ENCODE measurements around the gene PCDH15. TPM values are rescaled to one million over a fixed set of nuclear protein-coding genes. Genes with fewer than 3 reads are reported as not detected.

PCDH15 gene
- total RNA-seq, 2 experiments from 2014 or later = not detected

DNA sequence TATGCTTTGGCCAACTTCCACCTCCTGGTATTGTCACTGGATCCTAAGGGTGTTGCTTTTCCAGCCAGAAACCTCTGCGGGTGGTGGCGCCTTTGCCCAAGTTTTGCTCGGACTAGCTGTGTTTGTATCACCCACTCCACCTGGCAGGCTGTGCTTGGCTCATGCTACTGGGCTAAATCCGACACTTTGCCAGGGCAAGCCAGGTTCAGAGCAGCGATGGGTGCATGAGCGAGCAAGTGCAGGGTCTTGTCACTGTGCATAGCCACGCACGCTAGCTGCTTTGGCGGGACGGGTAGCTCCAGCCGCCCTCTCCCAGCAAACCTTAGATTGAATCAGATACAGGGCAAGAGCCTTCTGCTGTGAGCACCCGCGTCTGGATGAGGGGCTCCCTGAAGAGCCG, 737.5 kb downstream of the PCDH15 start:
- no peaks in the 10 kb centered on the region for H3K36me3 Mint-ChIP-seq (ENCODE audit: low read depth)
- Histone ChIP-seq H3K4me1 (ENCODE audit: insufficient read depth, low read length) (no peaks in the 10 kb centered on the region), H3K4me3 (ENCODE audit: low read length) (no peak overlapping the region), H3K36me3 (ENCODE audit: insufficient read depth, low read length) (no peaks in the 10 kb centered on the region), H3K27me3 (ENCODE audit: control insufficient read depth in 1 of 2, insufficient read depth in 2 of 2, low read length in 2 of 2) (no peaks in the 10 kb centered on the region), H3K27ac (ENCODE audit: low read depth in 1 of 2, low read length in 2 of 2) (no peak overlapping the region), H3K9me3 (ENCODE audit: control insufficient read depth in 1 of 2, insufficient read depth in 1 of 2, low read length in 2 of 2) (peaks cover 0 to 18% of the 10 kb centered on the region in 2 experiments)
- ATAC-seq (ENCODE audit: poor library complexity) = no peak
- TF ChIP-seq, protein P1, sequence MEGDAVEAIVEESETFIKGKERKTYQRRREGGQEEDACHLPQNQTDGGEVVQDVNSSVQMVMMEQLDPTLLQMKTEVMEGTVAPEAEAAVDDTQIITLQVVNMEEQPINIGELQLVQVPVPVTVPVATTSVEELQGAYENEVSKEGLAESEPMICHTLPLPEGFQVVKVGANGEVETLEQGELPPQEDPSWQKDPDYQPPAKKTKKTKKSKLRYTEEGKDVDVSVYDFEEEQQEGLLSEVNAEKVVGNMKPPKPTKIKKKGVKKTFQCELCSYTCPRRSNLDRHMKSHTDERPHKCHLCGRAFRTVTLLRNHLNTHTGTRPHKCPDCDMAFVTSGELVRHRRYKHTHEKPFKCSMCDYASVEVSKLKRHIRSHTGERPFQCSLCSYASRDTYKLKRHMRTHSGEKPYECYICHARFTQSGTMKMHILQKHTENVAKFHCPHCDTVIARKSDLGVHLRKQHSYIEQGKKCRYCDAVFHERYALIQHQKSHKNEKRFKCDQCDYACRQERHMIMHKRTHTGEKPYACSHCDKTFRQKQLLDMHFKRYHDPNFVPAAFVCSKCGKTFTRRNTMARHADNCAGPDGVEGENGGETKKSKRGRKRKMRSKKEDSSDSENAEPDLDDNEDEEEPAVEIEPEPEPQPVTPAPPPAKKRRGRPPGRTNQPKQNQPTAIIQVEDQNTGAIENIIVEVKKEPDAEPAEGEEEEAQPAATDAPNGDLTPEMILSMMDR (IDR thresholded peaks at IDR 0.05) = no peak
- H3K27me3 Mint-ChIP-seq = no peaks in the 10 kb centered on the region
- intact Hi-C loops (cut with DNase I, micrococcal nuclease) = no loop called here
- ChIA-PET CTCF (no interaction called here), POLR2A (no interaction called here)
- peaks cover 6% of the 10 kb centered on the region for H3K9me3 Mint-ChIP-seq
- DNase-seq = peak in 1 of 14 experiments; percentile 4
- no peak overlapping the region for H3K4me3 Mint-ChIP-seq
- H3K27ac Mint-ChIP-seq = no peak overlapping the region
- H3K4me1 Mint-ChIP-seq (ENCODE audit: low read depth) = no peaks in the 10 kb centered on the region

DNA sequence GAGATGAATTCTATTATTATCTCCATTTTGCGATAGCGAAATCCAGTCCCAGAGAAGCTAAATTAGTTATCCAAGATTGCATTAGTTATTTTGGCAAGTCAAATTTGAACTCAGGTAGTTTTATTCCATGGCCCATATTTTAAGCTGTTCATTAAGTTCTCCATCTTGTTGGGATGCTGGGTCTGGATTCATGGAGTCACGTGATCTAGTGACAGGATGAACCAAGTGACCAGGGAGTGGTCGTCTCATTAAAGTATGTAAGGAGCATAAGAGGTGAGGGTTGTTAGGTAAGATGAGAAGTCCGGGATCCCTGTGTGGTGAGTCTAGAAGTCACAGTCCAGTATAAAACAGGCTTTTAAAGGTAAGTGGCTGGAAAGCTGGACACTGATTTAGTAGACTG, 740.5 kb downstream of the PCDH15 start:
- Mint-ChIP-seq H3K9me3 (peaks cover 14% of the 10 kb centered on the region), H3K27me3 (no peaks in the 10 kb centered on the region), H3K4me3 (no peak overlapping the region), H3K27ac (no peak overlapping the region), H3K4me1 (ENCODE audit: low read depth) (no peaks in the 10 kb centered on the region), H3K36me3 (ENCODE audit: low read depth) (no peaks in the 10 kb centered on the region)
- Histone ChIP-seq H3K9me3 (ENCODE audit: control insufficient read depth in 1 of 2, insufficient read depth in 1 of 2, low read length in 2 of 2) (peaks cover 0 to 18% of the 10 kb centered on the region in 2 experiments), H3K27ac (ENCODE audit: low read depth in 1 of 2, low read length in 2 of 2) (no peak overlapping the region), H3K27me3 (ENCODE audit: control insufficient read depth in 1 of 2, insufficient read depth in 2 of 2, low read length in 2 of 2) (no peaks in the 10 kb centered on the region), H3K36me3 (ENCODE audit: insufficient read depth, low read length) (no peaks in the 10 kb centered on the region), H3K4me1 (ENCODE audit: insufficient read depth, low read length) (no peaks in the 10 kb centered on the region), H3K4me3 (ENCODE audit: low read length) (no peak overlapping the region)
- TF ChIP-seq, protein P1 (IDR thresholded peaks at IDR 0.05) = no peak
- DNase-seq (no peak), ATAC-seq (ENCODE audit: poor library complexity) (no peak)
- CTCF ChIA-PET = no interaction called here
- intact Hi-C loops (cut with DNase I, micrococcal nuclease) = no loop called here
- POLR2A ChIA-PET = no interaction called here

DNA sequence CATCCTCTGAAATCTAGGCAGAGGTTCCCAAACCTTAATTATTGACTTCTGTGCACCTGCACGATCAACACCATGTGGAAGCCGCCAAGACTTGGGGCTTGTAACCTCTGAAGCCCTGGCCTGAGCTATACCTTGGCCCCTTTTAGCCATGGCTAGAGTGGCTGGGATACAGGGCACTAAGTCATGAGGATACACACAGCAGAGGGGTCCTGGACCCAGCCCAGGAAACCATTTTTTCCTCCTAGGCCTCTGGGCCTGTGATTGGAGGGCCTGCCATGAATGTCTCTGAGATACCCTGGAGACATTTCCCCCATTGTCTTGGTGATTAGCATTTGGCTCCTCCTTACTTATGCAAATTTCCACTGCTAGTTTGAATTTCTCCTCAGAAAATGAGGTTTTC, 743.7 kb downstream of the PCDH15 start:
- Mint-ChIP-seq H3K4me3 (no peak overlapping the region), H3K9me3 (peaks cover 19% of the 10 kb centered on the region), H3K27ac (no peak overlapping the region), H3K4me1 (ENCODE audit: low read depth) (no peaks in the 10 kb centered on the region), H3K36me3 (ENCODE audit: low read depth) (no peaks in the 10 kb centered on the region), H3K27me3 (no peaks in the 10 kb centered on the region)
- CTCF ChIA-PET = no interaction called here
- Histone ChIP-seq H3K36me3 (ENCODE audit: insufficient read depth, low read length) (no peaks in the 10 kb centered on the region), H3K27ac (ENCODE audit: low read depth in 1 of 2, low read length in 2 of 2) (no peak overlapping the region), H3K9me3 (ENCODE audit: control insufficient read depth in 1 of 2, insufficient read depth in 1 of 2, low read length in 2 of 2) (peaks cover 0 to 3% of the 10 kb centered on the region in 2 experiments), H3K4me3 (ENCODE audit: low read length) (no peak overlapping the region), H3K27me3 (ENCODE audit: control insufficient read depth in 1 of 2, insufficient read depth in 2 of 2, low read length in 2 of 2) (no peaks in the 10 kb centered on the region), H3K4me1 (ENCODE audit: insufficient read depth, low read length) (no peaks in the 10 kb centered on the region)
- intact Hi-C loops (cut with DNase I, micrococcal nuclease) = no loop called here
- TF ChIP-seq, protein P1 (IDR thresholded peaks at IDR 0.05) = no peak
- no peak for DNase-seq
- POLR2A ChIA-PET = no interaction called here
- ATAC-seq (ENCODE audit: poor library complexity) = no peak

Measured in CD4-positive, alpha-beta T cell (primary cell).